Endometrium (tissue), 2 donors: ENCODE results near the gene PLXNA3.

ENCODE experiments used
- FAIRE-seq: peaks from 2 replicates; lab custom pipeline; 2012; peaks lifted over from hg19 to GRCh38; lab: Jason Lieb, UNC
- donor health status: control.
- donor health status: control.

The PLXNA3 gene

DNA sequence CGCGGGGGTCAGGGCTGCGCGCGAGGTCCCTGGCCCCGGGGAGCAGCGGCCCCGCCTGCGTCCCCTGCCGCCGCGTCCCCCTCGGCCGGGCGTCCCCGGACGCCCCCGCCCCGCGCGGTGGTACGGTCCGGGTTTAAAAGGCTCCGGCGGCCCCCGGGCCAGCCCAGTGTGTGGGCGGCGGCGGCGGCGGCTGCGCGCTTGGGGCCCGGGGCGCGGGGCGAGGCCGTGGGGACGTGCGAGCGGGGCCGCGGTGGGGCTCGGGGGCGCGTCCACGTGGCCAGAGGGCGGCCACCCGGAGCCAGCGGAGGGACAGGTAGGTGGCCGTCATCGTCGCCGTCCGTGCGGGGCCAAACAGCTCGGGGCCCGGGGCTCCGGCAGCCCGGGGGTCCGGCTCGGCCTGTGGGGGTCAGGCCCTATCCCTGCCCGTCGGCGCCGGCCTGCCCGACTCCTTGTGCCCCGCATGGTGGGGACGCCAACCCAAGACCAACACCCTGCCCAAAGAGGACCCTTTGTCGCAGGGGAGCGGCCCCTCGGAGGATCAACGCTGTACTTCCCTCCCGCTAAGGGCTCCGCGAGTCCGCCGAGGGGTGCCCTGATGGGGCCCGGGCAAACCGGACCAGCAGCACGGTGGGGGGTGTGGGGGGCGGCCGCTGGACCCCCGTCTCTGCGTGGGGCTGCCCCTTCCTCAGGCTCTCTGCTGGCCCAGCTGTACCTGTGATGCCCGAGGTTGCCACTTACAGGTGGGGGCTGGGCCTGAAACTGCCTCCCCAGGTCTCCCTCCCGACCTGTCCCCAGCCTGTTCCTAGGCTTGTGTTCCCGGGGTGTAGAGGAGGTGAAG lies at the start of gene PLXNA3:
Gene PLXNA3, plus strand, starts transcription at position 166 of the 838 bp plus-strand sequence. CDS start 1,903 bp downstream, outside the sequence.
- no peak for FAIRE-seq

GRCh38 chrX:154408659-154409221 lies 49.3 kb upstream of the PLXNA3 start:
- FAIRE-seq: no peak

GRCh38 chrX:154409222-154409871 lies 48.7 kb upstream of the PLXNA3 start, which contains the start of gene DNASE1L1:
DNASE1L1 (minus strand) TSS chrX:154409254; CDS start chrX:154405568, 3,686 bp downstream.
- FAIRE-seq: no peak

- FAIRE-seq: no peak
Measured at GRCh38 chrX:154411981-154412340, 46.1 kb upstream of the PLXNA3 start.

- no peak for FAIRE-seq
Measured at GRCh38 chrX:154412468-154412867, 45.6 kb upstream of the PLXNA3 start.

- no peak for FAIRE-seq
Measured at GRCh38 chrX:154413142-154413541, 44.9 kb upstream of the PLXNA3 start.

- FAIRE-seq: no peak
Measured at GRCh38 chrX:154417157-154417556, 40.9 kb upstream of the PLXNA3 start.

DNA sequence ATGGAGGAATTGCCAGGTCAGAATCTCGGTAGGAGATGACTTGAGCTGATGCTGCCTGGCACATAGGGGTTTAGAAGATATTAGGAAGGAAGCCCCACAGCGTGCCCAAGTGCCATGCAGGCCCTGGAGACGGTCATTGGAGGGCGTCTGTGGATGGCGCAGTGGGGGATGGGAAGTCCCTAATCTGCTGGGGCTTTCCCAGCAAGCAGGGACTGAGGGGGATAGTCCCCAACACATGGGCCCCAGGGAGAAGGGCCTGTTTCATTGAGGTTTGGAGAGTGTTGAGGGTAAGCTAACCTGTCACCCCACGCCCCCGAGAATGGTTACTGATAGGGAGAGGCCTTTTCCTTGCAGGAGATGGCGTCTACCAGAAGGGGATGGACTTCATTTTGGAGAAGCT lies 38.9 kb upstream of the PLXNA3 start:
- no peak for FAIRE-seq

DNA sequence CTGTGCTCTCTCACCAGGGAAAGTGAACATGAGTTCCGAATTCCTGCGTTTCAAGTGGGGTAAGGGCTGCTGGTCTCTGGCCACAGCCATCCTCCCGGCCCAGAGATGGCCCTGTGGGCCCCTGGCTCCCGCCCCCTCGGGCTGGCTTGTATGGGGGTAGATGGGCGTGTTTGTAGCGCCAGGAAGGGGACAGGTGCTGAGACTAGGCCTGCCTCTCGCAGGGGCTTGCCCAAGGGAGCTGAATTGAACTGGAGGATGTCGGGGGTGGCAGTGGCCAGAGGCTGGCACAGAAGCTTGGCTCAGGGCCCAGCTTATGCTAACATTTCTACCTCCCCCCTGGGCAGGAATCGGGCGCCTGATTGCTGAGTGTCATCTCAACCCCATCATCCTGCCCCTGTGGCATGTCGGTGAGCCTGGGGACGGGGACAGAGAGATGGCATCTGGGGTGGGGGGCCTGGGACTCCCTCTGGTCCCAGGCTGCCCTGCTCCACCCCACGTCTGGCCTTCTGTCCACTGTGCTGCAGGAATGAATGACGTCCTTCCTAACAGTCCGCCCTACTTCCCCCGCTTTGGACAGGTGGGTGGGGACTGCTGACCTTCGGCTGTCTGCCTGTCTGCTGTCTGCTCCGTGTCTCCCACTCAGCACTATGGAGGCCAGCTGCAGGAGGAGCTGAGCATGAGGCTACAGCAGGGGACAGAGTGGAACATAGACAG lies 38.2 kb upstream of the PLXNA3 start:
- FAIRE-seq: no peak

DNA sequence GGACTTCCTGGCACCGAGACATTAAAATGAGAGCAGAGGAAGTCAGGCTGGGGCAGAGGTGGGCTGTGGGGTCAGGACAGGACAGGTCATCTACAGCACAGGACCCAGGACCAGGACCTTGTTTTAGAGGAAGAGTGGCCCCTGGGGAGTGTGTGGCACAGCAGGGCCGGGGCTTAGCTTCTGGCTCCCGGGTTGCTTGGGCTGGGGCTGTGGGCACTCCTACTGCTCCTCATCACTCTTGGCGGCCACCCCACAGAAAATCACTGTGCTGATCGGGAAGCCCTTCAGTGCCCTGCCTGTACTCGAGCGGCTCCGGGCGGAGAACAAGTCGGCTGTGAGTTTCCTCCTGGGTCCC lies 37.7 kb upstream of the PLXNA3 start:
- no peak for FAIRE-seq

GRCh38 chrX:154426916-154427770 lies 30.9 kb upstream of the PLXNA3 start:
- FAIRE-seq: no peak

DNA sequence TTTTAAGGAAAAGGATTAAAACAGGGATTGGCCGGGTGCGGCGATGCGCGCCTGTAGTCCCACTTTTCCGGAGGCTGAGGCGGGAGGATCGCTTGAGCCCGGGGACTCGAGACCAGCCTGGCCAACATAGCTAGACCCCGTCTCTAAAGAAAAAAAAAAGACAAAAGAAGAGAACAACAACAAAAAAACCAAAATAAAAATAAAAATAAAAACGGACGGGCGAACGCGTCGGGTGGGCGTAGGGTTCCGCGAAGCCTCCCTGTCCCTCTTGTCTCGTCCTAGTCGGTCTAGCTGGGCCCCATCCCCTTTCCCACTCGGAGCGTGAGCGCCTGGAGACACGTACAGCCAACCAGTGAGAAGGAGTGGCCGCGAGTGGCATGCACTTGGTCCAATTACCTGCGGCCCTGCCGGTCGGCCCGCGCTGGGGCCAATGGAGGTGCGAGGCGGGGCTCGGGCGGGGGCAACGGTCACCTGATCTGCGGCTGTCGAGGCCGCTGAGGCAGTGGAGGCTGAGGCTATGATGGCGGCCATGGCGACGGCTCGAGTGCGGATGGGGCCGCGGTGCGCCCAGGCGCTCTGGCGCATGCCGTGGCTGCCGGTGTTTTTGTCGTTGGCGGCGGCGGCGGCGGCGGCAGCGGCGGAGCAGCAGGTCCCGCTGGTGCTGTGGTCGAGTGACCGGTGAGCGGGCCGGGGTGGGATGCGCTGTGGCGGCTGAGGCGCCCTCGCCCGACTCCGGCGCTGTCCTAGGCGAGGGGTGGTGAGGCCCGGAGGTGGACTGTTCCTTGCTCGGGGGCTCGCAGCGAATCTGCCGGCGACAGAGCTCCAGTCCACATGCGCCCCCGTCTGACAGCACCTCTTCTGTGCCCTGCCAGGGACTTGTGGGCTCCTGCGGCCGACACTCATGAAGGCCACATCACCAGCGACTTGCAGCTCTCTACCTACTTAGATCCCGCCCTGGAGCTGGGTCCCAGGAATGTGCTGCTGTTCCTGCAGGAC lies 29.6 kb upstream of the PLXNA3 start, which contains the start of gene ATP6AP1:
Gene ATP6AP1, plus strand, starts transcription at position 502 of the 996 bp plus-strand sequence. Its CDS starts 16 bp downstream, at position 518.
- FAIRE-seq: no peak

DNA sequence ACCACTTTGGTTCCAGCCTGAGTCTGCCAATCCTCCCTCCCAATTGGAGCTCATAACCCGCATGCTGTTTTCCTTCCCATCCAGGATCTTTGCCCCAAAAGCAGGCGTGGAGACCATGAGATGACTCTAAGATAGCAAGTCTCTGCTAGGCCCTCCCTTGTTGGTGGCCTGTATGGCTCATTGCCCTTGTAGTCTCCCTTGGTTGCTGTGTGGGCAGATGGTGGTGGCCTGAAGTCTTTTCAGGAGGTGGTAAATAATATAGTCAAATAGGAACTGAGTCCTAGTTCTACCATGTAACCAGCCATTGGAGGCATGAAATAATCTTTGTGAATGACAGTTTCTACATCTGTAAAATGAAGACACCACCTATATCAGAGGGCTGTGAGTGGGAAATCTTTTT lies 28.4 kb upstream of the PLXNA3 start:
- FAIRE-seq: no peak

DNA sequence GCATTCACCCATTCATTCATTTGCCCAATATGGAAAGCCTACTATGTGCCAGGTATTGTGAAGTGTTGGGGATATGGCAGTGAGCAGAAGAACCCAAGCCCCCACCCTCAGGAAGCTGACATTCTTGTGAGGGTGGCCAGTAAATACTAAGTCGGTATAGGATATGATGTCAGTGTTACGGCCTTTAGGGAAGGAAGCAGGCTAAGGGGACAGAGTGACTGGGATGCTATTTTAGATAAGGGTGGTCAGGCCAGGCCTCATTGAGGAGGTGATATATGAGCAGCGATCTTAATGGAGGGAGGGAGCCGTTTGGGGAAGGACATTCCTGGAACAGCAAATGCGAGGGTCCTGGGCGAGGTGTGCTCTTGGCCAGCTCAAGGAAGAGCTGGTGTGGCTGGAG lies 27.6 kb upstream of the PLXNA3 start:
- FAIRE-seq: no peak

GRCh38 chrX:154430916-154431315 lies 27.2 kb upstream of the PLXNA3 start:
- FAIRE-seq: no peak

DNA sequence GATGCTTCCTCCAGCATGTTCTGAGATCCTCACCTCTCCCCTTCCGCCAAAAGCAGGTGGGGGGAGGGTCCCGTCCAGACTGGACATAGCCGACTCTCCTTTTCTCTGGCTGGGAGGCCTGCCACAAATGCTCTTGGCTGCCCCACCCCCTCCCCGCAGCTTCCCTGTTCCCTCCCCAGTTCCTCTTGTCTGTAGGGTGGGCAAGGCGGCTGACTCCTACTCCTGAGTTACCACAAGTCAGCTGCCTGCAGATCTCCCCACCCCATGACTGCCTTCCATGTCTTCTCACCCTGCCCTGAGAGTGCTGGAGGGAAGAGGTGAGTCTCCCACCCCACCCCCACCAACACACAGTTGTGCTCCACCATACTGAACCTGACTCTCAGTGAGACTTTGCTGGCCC lies 26.7 kb upstream of the PLXNA3 start:
- FAIRE-seq: no peak

GRCh38 chrX:154432210-154432609 lies 25.9 kb upstream of the PLXNA3 start:
- FAIRE-seq: no peak

GRCh38 chrX:154433605-154434004 lies 24.5 kb upstream of the PLXNA3 start:
- no peak for FAIRE-seq

- no peak for FAIRE-seq
Measured at GRCh38 chrX:154434394-154435168, 23.5 kb upstream of the PLXNA3 start.
